ENCODE data around the gene SFI1.
"Not testable (repeated sequence)": the region's sequence is repeated elsewhere in the genome, so short reads cannot be mapped to it uniquely, and the experiment has no call there.

SFI1 gene

GRCh38 chr22:31540166-31540565 is 43.8 kb downstream of the SFI1 start:
- not testable (repeated sequence) for H3K27me3 ChIP-seq (replicated peaks; ENCODE audit: control insufficient read depth, insufficient read depth, low read length, poor library complexity, severe bottlenecking); H3K9me3 ChIP-seq (ENCODE audit: control insufficient read depth, low read length); DNase-seq; H3K4me3 ChIP-seq (ENCODE audit: insufficient read depth, low read depth, low read length, poor library complexity, severe bottlenecking); H3K27ac ChIP-seq (ENCODE audit: insufficient read depth, low read length, poor library complexity, severe bottlenecking); H3K4me1 ChIP-seq (ENCODE audit: control insufficient read depth, insufficient read depth, low read length, poor library complexity, severe bottlenecking); H3K36me3 ChIP-seq (ENCODE audit: control insufficient read depth, insufficient read depth, low read length)

GRCh38 chr22:31540966-31541365 is 44.6 kb downstream of the SFI1 start:
- no peak for DNase-seq
- Histone ChIP-seq H3K36me3 (ENCODE audit: control insufficient read depth, insufficient read depth, low read length) (peaks cover 7% of the 10 kb centered on the region), H3K4me3 (ENCODE audit: insufficient read depth, low read depth, low read length, poor library complexity, severe bottlenecking) (no peak overlapping the region), H3K27ac (ENCODE audit: insufficient read depth, low read length, poor library complexity, severe bottlenecking) (no peak overlapping the region), H3K9me3 (ENCODE audit: control insufficient read depth, low read length) (no peaks in the 10 kb centered on the region), H3K27me3 (replicated peaks; ENCODE audit: control insufficient read depth, insufficient read depth, low read length, poor library complexity, severe bottlenecking) (no peaks in the 10 kb centered on the region), H3K4me1 (ENCODE audit: control insufficient read depth, insufficient read depth, low read length, poor library complexity, severe bottlenecking) (no peaks in the 10 kb centered on the region)

- no peak for DNase-seq
- no peaks in the 10 kb centered on the region for H3K9me3 ChIP-seq (ENCODE audit: control insufficient read depth, low read length)
- no peaks in the 10 kb centered on the region for H3K4me1 ChIP-seq (ENCODE audit: control insufficient read depth, insufficient read depth, low read length, poor library complexity, severe bottlenecking)
- peaks cover 19% of the 10 kb centered on the region for H3K36me3 ChIP-seq (ENCODE audit: control insufficient read depth, insufficient read depth, low read length)
- no peak overlapping the region for H3K27ac ChIP-seq (ENCODE audit: insufficient read depth, low read length, poor library complexity, severe bottlenecking)
- H3K4me3 ChIP-seq (ENCODE audit: insufficient read depth, low read depth, low read length, poor library complexity, severe bottlenecking) = no peak overlapping the region
- no peaks in the 10 kb centered on the region for H3K27me3 ChIP-seq (replicated peaks; ENCODE audit: control insufficient read depth, insufficient read depth, low read length, poor library complexity, severe bottlenecking)
Observed at GRCh38 chr22:31544481-31545480, 48.4 kb downstream of the SFI1 start.

- Histone ChIP-seq H3K27me3 (replicated peaks; ENCODE audit: control insufficient read depth, insufficient read depth, low read length, poor library complexity, severe bottlenecking) (no peaks in the 10 kb centered on the region), H3K4me1 (ENCODE audit: control insufficient read depth, insufficient read depth, low read length, poor library complexity, severe bottlenecking) (peaks cover 2% of the 10 kb centered on the region), H3K4me3 (ENCODE audit: insufficient read depth, low read depth, low read length, poor library complexity, severe bottlenecking) (no peak overlapping the region), H3K36me3 (ENCODE audit: control insufficient read depth, insufficient read depth, low read length) (peaks cover 50% of the 10 kb centered on the region), H3K9me3 (ENCODE audit: control insufficient read depth, low read length) (no peaks in the 10 kb centered on the region), H3K27ac (ENCODE audit: insufficient read depth, low read length, poor library complexity, severe bottlenecking) (no peak overlapping the region)
- DNase-seq = no peak
Observed at GRCh38 chr22:31550871-31551370, 54.6 kb downstream of the SFI1 start.

GRCh38 chr22:31556627-31557203 is 60.4 kb downstream of the SFI1 start:
- no peak for DNase-seq
- H3K36me3 ChIP-seq (ENCODE audit: control insufficient read depth, insufficient read depth, low read length) = peaks cover 45% of the 10 kb centered on the region

GRCh38 chr22:31558546-31558945 is 62.2 kb downstream of the SFI1 start:
- not testable (repeated sequence) for H3K9me3 ChIP-seq (ENCODE audit: control insufficient read depth, low read length); H3K4me1 ChIP-seq (ENCODE audit: control insufficient read depth, insufficient read depth, low read length, poor library complexity, severe bottlenecking); H3K27me3 ChIP-seq (replicated peaks; ENCODE audit: control insufficient read depth, insufficient read depth, low read length, poor library complexity, severe bottlenecking); DNase-seq; H3K4me3 ChIP-seq (ENCODE audit: insufficient read depth, low read depth, low read length, poor library complexity, severe bottlenecking); H3K27ac ChIP-seq (ENCODE audit: insufficient read depth, low read length, poor library complexity, severe bottlenecking)
- H3K36me3 ChIP-seq (ENCODE audit: control insufficient read depth, insufficient read depth, low read length) = peaks cover 46% of the 10 kb centered on the region

More at GRCh38 chr22:31556627-31557203, 60.4 kb downstream of the SFI1 start:
- Histone ChIP-seq H3K4me1 (ENCODE audit: control insufficient read depth, insufficient read depth, low read length, poor library complexity, severe bottlenecking) (peaks cover 2% of the 10 kb centered on the region), H3K27ac (ENCODE audit: insufficient read depth, low read length, poor library complexity, severe bottlenecking) (no peak overlapping the region), H3K27me3 (replicated peaks; ENCODE audit: control insufficient read depth, insufficient read depth, low read length, poor library complexity, severe bottlenecking) (no peaks in the 10 kb centered on the region), H3K4me3 (ENCODE audit: insufficient read depth, low read depth, low read length, poor library complexity, severe bottlenecking) (no peak overlapping the region), H3K9me3 (ENCODE audit: control insufficient read depth, low read length) (no peaks in the 10 kb centered on the region)

DNA sequence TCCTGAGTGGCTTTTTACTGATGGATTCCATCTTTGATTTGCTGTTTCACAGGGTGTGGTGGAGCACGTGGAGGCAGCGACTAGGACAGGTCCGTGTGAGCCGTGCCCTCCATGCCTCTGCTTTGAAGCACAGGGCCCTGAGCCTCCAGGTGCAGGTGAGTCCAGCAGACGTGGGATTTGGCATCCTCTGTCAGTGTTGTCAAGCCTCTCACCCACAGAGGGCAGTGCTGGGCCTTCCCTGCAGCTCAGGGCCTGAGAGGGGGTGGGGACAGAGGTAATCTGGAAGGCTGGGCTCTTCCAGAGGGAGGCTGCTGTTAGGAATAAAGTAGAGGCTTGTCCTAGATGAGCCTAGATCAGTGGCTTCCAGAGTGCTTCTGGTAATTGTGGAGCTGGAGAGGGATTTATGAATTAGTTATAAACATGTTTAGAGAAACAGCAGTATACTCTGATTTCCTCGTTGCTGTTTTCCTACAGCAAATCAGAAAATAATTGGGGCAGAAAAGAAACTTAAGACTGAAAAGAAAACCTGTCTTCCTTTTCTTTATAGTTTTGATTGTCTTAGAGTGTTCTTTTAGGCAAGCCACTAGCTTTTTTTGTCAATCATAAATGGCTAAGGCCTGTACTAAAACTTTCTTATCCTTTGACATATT is 65.0 kb downstream of the SFI1 start:
- DNase-seq = no peak
- Histone ChIP-seq H3K36me3 (ENCODE audit: control insufficient read depth, insufficient read depth, low read length) (peaks cover 42% of the 10 kb centered on the region), H3K4me1 (ENCODE audit: control insufficient read depth, insufficient read depth, low read length, poor library complexity, severe bottlenecking) (no peaks in the 10 kb centered on the region), H3K9me3 (ENCODE audit: control insufficient read depth, low read length) (no peaks in the 10 kb centered on the region), H3K27ac (ENCODE audit: insufficient read depth, low read length, poor library complexity, severe bottlenecking) (no peak overlapping the region), H3K4me3 (ENCODE audit: insufficient read depth, low read depth, low read length, poor library complexity, severe bottlenecking) (no peak overlapping the region), H3K27me3 (replicated peaks; ENCODE audit: control insufficient read depth, insufficient read depth, low read length, poor library complexity, severe bottlenecking) (no peaks in the 10 kb centered on the region)

DNA sequence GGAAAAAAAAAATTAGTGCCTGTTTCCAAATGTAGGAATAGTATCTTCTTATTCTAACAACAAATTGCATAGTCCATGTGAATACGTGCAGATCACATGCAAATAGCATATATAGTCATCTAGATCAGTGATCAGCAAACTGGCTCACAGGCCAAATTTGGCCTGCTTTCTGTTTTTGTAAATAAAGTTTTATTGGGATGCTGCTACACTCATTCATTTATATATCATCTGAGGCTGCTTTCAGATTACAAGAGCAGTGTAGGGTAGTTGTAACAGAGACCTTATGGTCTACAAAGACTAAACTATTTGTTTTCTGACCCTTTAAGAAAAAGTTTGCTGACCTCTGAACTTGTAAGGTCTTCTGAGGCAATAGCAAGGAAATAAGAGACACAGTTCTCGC is 65.6 kb downstream of the SFI1 start:
- Histone ChIP-seq H3K27me3 (replicated peaks; ENCODE audit: control insufficient read depth, insufficient read depth, low read length, poor library complexity, severe bottlenecking) (no peaks in the 10 kb centered on the region), H3K9me3 (ENCODE audit: control insufficient read depth, low read length) (no peaks in the 10 kb centered on the region), H3K27ac (ENCODE audit: insufficient read depth, low read length, poor library complexity, severe bottlenecking) (no peak overlapping the region), H3K4me1 (ENCODE audit: control insufficient read depth, insufficient read depth, low read length, poor library complexity, severe bottlenecking) (no peaks in the 10 kb centered on the region), H3K4me3 (ENCODE audit: insufficient read depth, low read depth, low read length, poor library complexity, severe bottlenecking) (no peak overlapping the region), H3K36me3 (ENCODE audit: control insufficient read depth, insufficient read depth, low read length) (peaks cover 36% of the 10 kb centered on the region)
- DNase-seq = no peak

GRCh38 chr22:31566484-31566883 is 70.1 kb downstream of the SFI1 start:
- Histone ChIP-seq H3K9me3 (ENCODE audit: control insufficient read depth, low read length) (no peaks in the 10 kb centered on the region), H3K27ac (ENCODE audit: insufficient read depth, low read length, poor library complexity, severe bottlenecking) (no peak overlapping the region), H3K4me1 (ENCODE audit: control insufficient read depth, insufficient read depth, low read length, poor library complexity, severe bottlenecking) (no peaks in the 10 kb centered on the region), H3K36me3 (ENCODE audit: control insufficient read depth, insufficient read depth, low read length) (peaks cover 18% of the 10 kb centered on the region), H3K27me3 (replicated peaks; ENCODE audit: control insufficient read depth, insufficient read depth, low read length, poor library complexity, severe bottlenecking) (no peaks in the 10 kb centered on the region), H3K4me3 (ENCODE audit: insufficient read depth, low read depth, low read length, poor library complexity, severe bottlenecking) (no peak overlapping the region)
- DNase-seq = no peak

Measured in effector memory CD4-positive, alpha-beta T cell (primary cell).